Measurements from ENCODE around the gene BUD13. TPM values are rescaled to one million over a fixed set of nuclear protein-coding genes. Genes with fewer than 3 reads are reported as not detected.

Gene BUD13
- total RNA-seq, 1 experiment from 2014 or later: 30.0 TPM

GRCh38 chr11:116731821-116732220 is 41.0 kb downstream of the BUD13 start:
- intact Hi-C loops (cut with micrococcal nuclease; ENCODE audit: unreplicated experiment) (no loop called here), in situ Hi-C loops (cut with HindIII; ENCODE audit: low pct_unique_long_range_greater_than_20kb, low sequenced_read_pairs) (no loop called here)
- CTCF ChIA-PET: interaction anchor here (0.5 to 1.9 kb wide), 3 partner anchors 11 to 447 kb away, joined by 3 to 12 read pairs (median 4); no protein-coding TSS in a partner anchor
- Histone ChIP-seq H3K36me3 (ENCODE audit: control insufficient read depth, insufficient read depth, low read length) (no peaks in the 10 kb centered on the region), H3K4me3 (ENCODE audit: low read depth in 2 of 2, low read length in 2 of 2) (no peak overlapping the region), H3K27ac (ENCODE audit: low read length) (no peak overlapping the region), H3K4me1 (ENCODE audit: control insufficient read depth, insufficient read depth, low read length) (no peaks in the 10 kb centered on the region), H3K9me3 (ENCODE audit: control insufficient read depth, insufficient read depth, low read depth, low read length) (no peaks in the 10 kb centered on the region), H3K27me3 (ENCODE audit: control insufficient read depth, insufficient read depth, low read length) (peaks cover 8% of the 10 kb centered on the region)
- ATAC-seq (0 out of 2 replicates have a peak, but pooled peaks have one; percentile 2), DNase-seq (ENCODE audit: low read depth, low spot score) (no peak)
- BruUV-seq (replicated peaks): no TSS peak
- TF ChIP-seq CTCF (IDR thresholded peaks at IDR 0.05): no peak
- no peak for TF ChIP-seq SIN3A (IDR thresholded peaks at IDR 0.05; ENCODE audit: borderline replicate concordance, insufficient read depth, low read depth, low read length)
- TF ChIP-seq TCF7L2 (IDR thresholded peaks at IDR 0.05; ENCODE audit: low read depth, low read length): no peak
- no peak for TF ChIP-seq POLR2AphosphoS5 (IDR thresholded peaks at IDR 0.05; ENCODE audit: low read depth, low read length)
- TF ChIP-seq REST (IDR thresholded peaks at IDR 0.05; ENCODE audit: insufficient read depth in 1 of 2, low read depth in 2 of 2, low read length in 1 of 2): no peak
- POLR2A ChIA-PET: interaction anchor here (0.6 kb wide), 1 partner anchor 26 kb away, joined by 11 read pairs; no protein-coding TSS in a partner anchor

GRCh38 chr11:116731097-116731761 is 41.6 kb downstream of the BUD13 start:
- Histone ChIP-seq H3K4me1 (ENCODE audit: control insufficient read depth, insufficient read depth, low read length) (no peaks in the 10 kb centered on the region), H3K36me3 (ENCODE audit: control insufficient read depth, insufficient read depth, low read length) (no peaks in the 10 kb centered on the region), H3K9me3 (ENCODE audit: control insufficient read depth, insufficient read depth, low read depth, low read length) (no peaks in the 10 kb centered on the region), H3K4me3 (ENCODE audit: low read depth in 2 of 2, low read length in 2 of 2) (no peak overlapping the region), H3K27me3 (ENCODE audit: control insufficient read depth, insufficient read depth, low read length) (peaks cover 13% of the 10 kb centered on the region), H3K27ac (ENCODE audit: low read length) (no peak overlapping the region)
- no peak for ATAC-seq
- BruUV-seq (replicated peaks): no TSS peak
- POLR2A ChIA-PET: interaction anchor here (0.6 kb wide), 1 partner anchor 27 kb away, joined by 11 read pairs; no protein-coding TSS in a partner anchor
- DNase-seq (ENCODE audit: low read depth, low spot score): no peak
- intact Hi-C loops (cut with micrococcal nuclease; ENCODE audit: unreplicated experiment): no loop called here
- CTCF ChIA-PET: interaction anchor here (0.5 to 1.6 kb wide), 2 partner anchors 105 to 448 kb away, joined by 3 to 4 read pairs; no protein-coding TSS in a partner anchor
- in situ Hi-C loops (cut with HindIII; ENCODE audit: low pct_unique_long_range_greater_than_20kb, low sequenced_read_pairs): no loop called here
- TF ChIP-seq TCF7L2 (IDR thresholded peaks at IDR 0.05; ENCODE audit: low read depth, low read length) (no peak), REST (IDR thresholded peaks at IDR 0.05; ENCODE audit: insufficient read depth in 1 of 2, low read depth in 2 of 2, low read length in 1 of 2) (no peak), SIN3A (IDR thresholded peaks at IDR 0.05; ENCODE audit: borderline replicate concordance, insufficient read depth, low read depth, low read length) (no peak), CTCF (IDR thresholded peaks at IDR 0.05) (no peak), POLR2AphosphoS5 (IDR thresholded peaks at IDR 0.05; ENCODE audit: low read depth, low read length) (no peak)
